ENCODE measurements around the gene IMMP2L. TPM values are rescaled to one million over a fixed set of nuclear protein-coding genes. Genes with fewer than 3 reads are reported as not detected.

Gene IMMP2L
- total and polyA plus RNA-seq, 2 of the 8 experiments (the other 6 are each of a cell fraction or from before 2014, with no cell fraction given), result 2.3 to 10.1 TPM

DNA sequence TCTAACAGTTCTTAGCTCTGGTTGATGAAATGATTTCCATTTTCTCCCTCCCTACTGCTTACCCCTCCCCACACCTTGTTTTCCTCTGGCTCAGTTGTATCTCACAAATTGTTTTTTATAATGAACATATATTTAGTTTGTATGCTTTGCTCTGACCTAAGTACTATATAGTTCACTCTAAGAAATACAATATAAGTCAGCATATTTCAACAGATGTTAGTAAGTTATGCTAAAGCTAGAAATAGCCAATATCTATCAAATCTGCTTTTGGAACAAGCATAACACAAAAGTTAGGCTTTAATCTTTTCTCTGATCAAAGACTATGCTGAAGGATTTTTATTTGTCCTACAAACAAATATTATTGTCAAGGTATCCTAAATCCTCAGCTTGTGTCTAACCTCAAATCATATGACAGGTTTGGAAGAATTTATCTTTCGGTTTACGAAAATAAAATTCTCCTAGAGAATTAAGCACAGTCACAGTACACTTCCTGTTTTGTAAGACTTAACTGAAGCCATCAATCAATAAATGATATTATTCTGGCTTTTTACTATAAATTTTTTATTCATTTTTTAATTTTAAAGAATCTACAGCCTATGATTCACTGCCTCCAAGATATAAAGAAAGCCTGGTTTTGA, 67.0 kb downstream of the IMMP2L start:
- CTCF ChIA-PET (ENCODE audit: partially characterized antibody), result interaction anchor here (1.8 kb wide), 1 partner anchor 234 kb away, joined by 4 read pairs; no protein-coding TSS in a partner anchor
- Histone ChIP-seq H3K27me3 (replicated peaks in 1 of 4; ENCODE audit: control insufficient read depth in 3 of 4, extremely low read depth in 1 of 4, insufficient read depth in 3 of 4, low read length in 3 of 4) (no peaks in the 10 kb centered on the region), H3K36me3 (ENCODE audit: control insufficient read depth in 2 of 4, insufficient read depth in 4 of 4, low read length in 3 of 4) (no peaks in the 10 kb centered on the region), H2BK20ac (ENCODE audit: low read length) (no peak overlapping the region), H4K5ac (ENCODE audit: insufficient read length, low read depth, low read length) (no peak overlapping the region), H2BK15ac (ENCODE audit: low read length) (no peak overlapping the region), H3K56ac (replicated peaks; ENCODE audit: insufficient read length, low read depth, low read length) (no peak overlapping the region), H3K14ac (ENCODE audit: insufficient read length) (no peak overlapping the region), H3K23ac (ENCODE audit: insufficient read length) (no peak overlapping the region), H4K8ac (ENCODE audit: extremely low read depth, insufficient read depth, low read length) (no peak overlapping the region), H3K23me2 (ENCODE audit: low read depth, low read length) (no peaks in the 10 kb centered on the region), H3K9me3 (ENCODE audit: insufficient read depth in 2 of 2, low read depth in 1 of 2, low read length in 1 of 2) (peaks cover 10 to 11% of the 10 kb centered on the region in 2 experiments), H3K4ac (replicated peaks; ENCODE audit: insufficient read length, low read depth, low read length) (no peak overlapping the region), H2AK5ac (ENCODE audit: low read depth, low read length) (no peak overlapping the region), H2BK12ac (ENCODE audit: low read depth, low read length) (no peak overlapping the region), H4K20me1 (replicated peaks in 1 of 2; ENCODE audit: control insufficient read depth in 1 of 2, insufficient read depth in 2 of 2, low read length in 2 of 2) (no peaks in the 10 kb centered on the region), H3K9ac (replicated peaks in 1 of 4; ENCODE audit: extremely low read depth in 1 of 4, low read depth in 3 of 4, low read length in 3 of 4) (no peak overlapping the region), H2BK120ac (replicated peaks; ENCODE audit: low read depth, low read length) (no peak overlapping the region), H4K91ac (replicated peaks; ENCODE audit: insufficient read length, low read length) (no peak overlapping the region), H3K18ac (ENCODE audit: extremely low read depth, low read length) (no peak overlapping the region), H2BK5ac (ENCODE audit: low read depth, low read length) (no peak overlapping the region), H2AFZ (ENCODE audit: low read length) (no peak overlapping the region), H3K79me1 (ENCODE audit: low read depth, low read length) (no peaks in the 10 kb centered on the region), H3K27ac (ENCODE audit: low read depth, low read length) (no peak overlapping the region), H3K4me1 (replicated peaks in 1 of 4; ENCODE audit: control insufficient read depth in 3 of 4, insufficient read depth in 4 of 4, low read length in 3 of 4) (no peaks in the 10 kb centered on the region), H3K4me3 (ENCODE audit: extremely low read depth in 1 of 4, insufficient read depth in 2 of 4, low read depth in 3 of 4, low read length in 4 of 4) (no peak overlapping the region), H3K4me2 (ENCODE audit: insufficient read depth in 1 of 2, low read depth in 2 of 2, low read length in 2 of 2) (no peak overlapping the region), H3K79me2 (ENCODE audit: control insufficient read depth in 1 of 2, insufficient read depth in 2 of 2, low read length in 2 of 2) (no peaks in the 10 kb centered on the region)
- FAIRE-seq, result no peak
- POLR2A ChIA-PET (ENCODE audit: partially characterized antibody), result no interaction called here
- TF ChIP-seq BACH1 (IDR thresholded peaks at IDR 0.05; ENCODE audit: low read length) (no peak), ATF2 (IDR thresholded peaks at IDR 0.05; ENCODE audit: low read length) (no peak), NRF1 (IDR thresholded peaks at IDR 0.05; ENCODE audit: low read depth, low read length) (no peak), SIX5 (IDR thresholded peaks at IDR 0.05; ENCODE audit: low read depth, low read length) (no peak), SP1 (IDR thresholded peaks at IDR 0.05; ENCODE audit: low read depth, low read length) (no peak), NANOG (IDR thresholded peaks at IDR 0.05; ENCODE audit: insufficient read depth, low read depth, low read length, poor library complexity, severe bottlenecking) (no peak), KDM4A (IDR thresholded peaks at IDR 0.05; ENCODE audit: low read depth, low read length, severe bottlenecking) (no peak), USF2 (IDR thresholded peaks at IDR 0.05; ENCODE audit: low read length) (no peak), SUZ12 (IDR thresholded peaks at IDR 0.05; ENCODE audit: low read length) (no peak), POLR2A (IDR thresholded peaks at IDR 0.05; ENCODE audit: control extremely low read depth in 1 of 2, low read depth in 2 of 2, low read length in 2 of 2) (no peak)
- no peak for DNase-seq (ENCODE audit: low read depth in 1 of 2, low spot score in 2 of 2)
- 95% methylated on average over 2 of the region's 2 CpGs; no CpG with 5 or more reads in 1 of the 2 experiments for WGBS, 2 experiments (ENCODE audit: extremely low coverage in 1 of 2, insufficient coverage in 1 of 2, insufficient read length in 1 of 2, insufficient replicate concordance in 2 of 2, low coverage in 1 of 2, low lambda C conversion rate in 2 of 2, missing lambda C conversion rate in 1 of 2)

All from H1 (cell line).